Measurements from ENCODE around the gene ABLIM2.

Gene ABLIM2

DNA sequence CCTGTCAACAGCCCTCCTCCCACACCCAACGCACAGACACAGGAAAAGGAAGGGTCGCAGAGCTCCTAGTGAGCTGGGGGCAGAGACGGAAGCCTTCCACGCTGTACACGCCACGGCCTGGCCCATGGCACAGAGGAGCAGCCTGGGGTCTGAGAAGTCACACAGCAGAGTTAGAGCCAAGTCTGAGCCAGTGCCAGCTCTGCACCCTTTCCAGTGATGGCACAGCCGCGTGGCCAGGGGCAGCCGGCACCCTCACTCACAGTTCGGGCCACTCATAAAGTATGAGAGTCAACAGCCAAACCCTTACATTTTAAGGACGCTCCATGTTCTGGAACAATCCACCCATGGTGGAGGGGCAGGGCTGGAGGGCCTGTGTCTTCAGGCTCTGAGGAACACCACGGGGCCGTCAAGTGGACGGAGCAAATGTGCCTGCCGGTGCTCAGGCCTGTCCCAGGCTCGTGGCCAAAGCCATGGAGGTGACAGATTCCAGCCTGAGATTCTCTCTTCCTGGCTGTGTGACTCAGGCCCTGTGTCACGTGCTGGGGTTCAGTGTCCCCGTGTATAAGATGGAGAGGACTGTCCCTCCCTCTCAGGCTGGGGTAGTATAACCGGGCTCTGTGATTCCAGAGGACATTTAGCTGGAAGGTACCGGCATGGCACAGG lies 91.2 kb downstream of the ABLIM2 start:
- H3K4me3 ChIP-seq (ENCODE audit: low read length), result no peak overlapping the region
- TF ChIP-seq ZNF274 (IDR thresholded peaks at IDR 0.05; ENCODE audit: low read depth, low read length), result no peak

DNA sequence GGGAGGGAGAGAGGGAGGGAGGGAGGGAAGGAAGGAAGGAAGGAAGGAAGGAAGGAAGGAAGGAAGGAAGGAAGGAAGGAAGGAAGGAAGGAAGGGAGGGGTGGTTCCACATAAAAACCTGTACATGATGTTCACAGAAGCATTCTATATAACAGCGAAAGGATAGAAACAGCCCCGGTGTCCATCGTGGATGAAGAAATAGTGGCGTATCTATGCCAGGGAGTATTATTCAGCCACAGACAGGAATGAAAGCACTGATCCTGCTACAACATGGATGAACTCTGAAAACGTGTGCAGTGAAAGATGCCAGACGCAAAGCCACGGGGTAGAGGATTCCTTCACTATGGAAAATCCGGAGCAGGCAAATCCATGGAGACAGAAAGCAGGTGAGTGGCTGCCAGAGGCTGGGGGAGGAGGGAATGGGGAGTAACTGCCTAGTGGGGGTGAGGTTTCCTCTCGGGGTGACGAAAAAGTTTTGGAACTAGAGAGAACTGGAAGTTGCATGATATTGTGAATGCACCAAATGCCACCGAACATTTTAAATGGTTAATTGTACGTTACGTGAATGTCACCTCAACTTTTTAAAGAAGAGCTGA lies 92.2 kb downstream of the ABLIM2 start:
- TF ChIP-seq ZNF274 (IDR thresholded peaks at IDR 0.05; ENCODE audit: low read depth, low read length), result no peak
- no peak overlapping the region for H3K4me3 ChIP-seq (ENCODE audit: low read length)

DNA sequence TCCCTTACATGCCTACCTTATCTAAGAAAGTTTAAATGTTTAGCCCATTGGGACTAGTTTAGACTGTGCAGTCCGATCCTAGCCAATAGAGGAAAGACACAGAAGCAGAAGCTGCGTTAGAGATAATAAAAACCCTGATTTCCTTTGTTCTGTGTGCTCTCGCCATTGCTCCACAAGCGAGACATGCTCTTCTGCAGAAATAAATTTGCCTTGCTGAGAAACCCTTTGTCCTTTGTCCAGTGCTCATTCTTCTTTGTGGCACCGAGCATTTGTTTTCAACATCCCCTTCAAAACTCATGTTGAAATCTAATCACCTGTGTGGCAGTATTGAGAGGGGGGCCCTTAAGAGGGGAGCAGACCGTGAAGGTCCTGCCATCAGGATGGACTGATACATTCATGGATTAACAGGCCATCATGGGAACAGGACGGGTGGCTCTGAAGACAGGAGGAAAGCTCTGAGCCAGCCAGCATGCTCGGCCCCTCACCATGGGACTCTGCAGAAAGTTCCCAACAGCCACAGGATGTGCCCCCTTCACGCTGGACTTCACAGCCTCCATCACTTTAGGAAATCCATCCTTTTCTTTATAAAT lies 94.5 kb downstream of the ABLIM2 start:
- no peak overlapping the region for H3K4me3 ChIP-seq (ENCODE audit: low read length)
- no peak for TF ChIP-seq ZNF274 (IDR thresholded peaks at IDR 0.05; ENCODE audit: low read depth, low read length)

- no peak for TF ChIP-seq ZNF274 (IDR thresholded peaks at IDR 0.05; ENCODE audit: low read depth, low read length)
- no peak overlapping the region for H3K4me3 ChIP-seq (ENCODE audit: low read length)
Measured at GRCh38 chr4:8061573-8061972, 97.0 kb downstream of the ABLIM2 start.

- no peak for TF ChIP-seq ZNF274 (IDR thresholded peaks at IDR 0.05; ENCODE audit: low read depth, low read length)
- no peak overlapping the region for H3K4me3 ChIP-seq (ENCODE audit: low read length)
Measured at GRCh38 chr4:8061145-8061544, 97.5 kb downstream of the ABLIM2 start.

DNA sequence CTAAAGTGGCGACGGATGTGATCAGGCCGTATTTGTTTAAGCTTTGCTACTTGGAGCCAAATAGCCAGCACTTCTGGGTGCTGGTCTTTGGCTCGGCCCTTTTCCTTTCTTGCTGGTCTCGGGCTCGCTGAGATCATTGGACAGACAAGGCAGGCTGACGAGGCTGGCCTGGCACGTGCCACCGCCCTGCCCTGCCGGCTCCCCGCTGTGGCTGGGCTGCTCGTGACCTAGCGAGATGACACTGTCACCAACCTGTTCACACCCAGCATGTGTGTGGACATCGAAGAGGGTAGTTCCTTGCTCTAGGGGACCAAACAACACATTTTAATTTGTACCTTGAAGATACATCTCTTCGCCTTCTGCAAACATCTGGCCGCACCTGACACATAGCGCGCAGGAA lies 98.0 kb downstream of the ABLIM2 start:
- H3K4me3 ChIP-seq (ENCODE audit: low read length), result no peak overlapping the region
- TF ChIP-seq ZNF274 (IDR thresholded peaks at IDR 0.05; ENCODE audit: low read depth, low read length), result no peak

- no peak for TF ChIP-seq ZNF274 (IDR thresholded peaks at IDR 0.05; ENCODE audit: low read depth, low read length)
- no peak overlapping the region for H3K4me3 ChIP-seq (ENCODE audit: low read length)
Measured at GRCh38 chr4:8058031-8058479, 100.6 kb downstream of the ABLIM2 start.

DNA sequence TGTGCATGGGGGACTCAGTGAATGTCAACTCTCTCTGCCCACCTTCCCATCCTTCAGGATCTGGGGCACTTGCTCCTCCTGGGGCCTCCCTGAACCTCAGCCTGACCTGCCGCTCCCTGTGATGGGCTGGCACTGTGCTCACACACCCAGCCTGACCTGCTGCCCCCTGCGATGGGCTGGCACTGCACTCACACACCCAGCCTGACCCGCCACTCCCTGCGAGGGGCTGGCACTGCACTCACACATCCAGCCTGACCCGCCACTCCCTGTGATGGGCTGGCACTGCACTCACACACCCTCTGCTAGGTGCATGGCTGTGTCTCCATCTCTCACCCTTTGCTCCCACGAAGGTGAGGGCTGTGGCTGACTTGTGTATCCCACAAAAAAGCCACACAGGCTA lies 103.4 kb downstream of the ABLIM2 start:
- H3K4me3 ChIP-seq (ENCODE audit: low read length), result no peak overlapping the region
- TF ChIP-seq ZNF274 (IDR thresholded peaks at IDR 0.05; ENCODE audit: low read depth, low read length), result no peak

GRCh38 chr4:8053688-8054449 lies 104.7 kb downstream of the ABLIM2 start:
- H3K4me3 ChIP-seq (ENCODE audit: low read length), result no peak overlapping the region
- no peak for TF ChIP-seq ZNF274 (IDR thresholded peaks at IDR 0.05; ENCODE audit: low read depth, low read length)

GRCh38 chr4:8052160-8052691 lies 106.4 kb downstream of the ABLIM2 start:
- H3K4me3 ChIP-seq (ENCODE audit: low read length), result no peak overlapping the region

GRCh38 chr4:8051644-8052043 lies 107.0 kb downstream of the ABLIM2 start:
- TF ChIP-seq ZNF274 (IDR thresholded peaks at IDR 0.05; ENCODE audit: low read depth, low read length), result no peak

More at GRCh38 chr4:8052160-8052691, 106.4 kb downstream of the ABLIM2 start:
- TF ChIP-seq ZNF274 (IDR thresholded peaks at IDR 0.05; ENCODE audit: low read depth, low read length), result no peak

GRCh38 chr4:8050555-8051206 lies 107.9 kb downstream of the ABLIM2 start:
- no peak for TF ChIP-seq ZNF274 (IDR thresholded peaks at IDR 0.05; ENCODE audit: low read depth, low read length)
- no peak overlapping the region for H3K4me3 ChIP-seq (ENCODE audit: low read length)

More at GRCh38 chr4:8051644-8052043, 107.0 kb downstream of the ABLIM2 start:
- H3K4me3 ChIP-seq (ENCODE audit: low read length), result no peak overlapping the region

DNA sequence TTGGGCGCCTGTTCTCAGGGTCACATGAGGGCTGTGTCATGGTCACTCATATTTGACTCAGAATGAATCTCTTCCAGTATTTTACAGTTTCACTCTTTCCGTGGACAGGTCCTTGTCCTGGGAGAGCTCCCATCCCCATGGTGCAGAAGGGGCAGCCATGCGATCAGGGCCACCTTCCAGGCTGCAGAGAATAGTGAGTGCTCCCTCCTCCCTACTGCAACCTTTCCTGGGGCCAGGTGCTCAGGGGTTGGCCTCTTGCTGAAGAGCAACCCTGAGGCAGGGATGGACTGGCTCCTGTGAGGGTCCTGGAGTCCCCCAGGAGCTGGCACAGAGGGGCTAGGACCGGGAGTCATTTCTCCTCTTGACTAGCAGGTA lies 108.4 kb downstream of the ABLIM2 start:
- TF ChIP-seq ZNF274 (IDR thresholded peaks at IDR 0.05; ENCODE audit: low read depth, low read length), result no peak
- H3K4me3 ChIP-seq (ENCODE audit: low read length), result no peak overlapping the region

Measured in GM08714 (cell line).